Colonic mucosa (tissue), 4 donors: Measurements from ENCODE around the gene MKNK2. TPM values are rescaled to one million over a fixed set of nuclear protein-coding genes. Genes with fewer than 3 reads are reported as not detected.

Source experiments
- DNase-seq: peaks from one replicate; pipeline ENCODE4 v3.0.0-alpha.2; 2020
- H3K27ac ChIP-seq: fragments of 200-600 bp; one replicate; pipeline ENCODE4 v1.8.0; 2021
- H3K27me3 ChIP-seq: fragments of 200-600 bp; one replicate; pipeline ENCODE4 v1.8.0; 2021
- H3K36me3 ChIP-seq: fragments of 200-600 bp; one replicate; pipeline ENCODE4 v1.8.0; 2021
- H3K4me1 ChIP-seq: fragments of 200-600 bp; one replicate; pipeline ENCODE4 v1.8.0; 2021; ENCODE audit warnings: mild to moderate bottlenecking
- H3K4me3 ChIP-seq: fragments of 200-600 bp; one replicate; pipeline ENCODE4 v1.8.0; 2021
- H3K9ac ChIP-seq, 2 donors: one replicate each; pipeline ENCODE4 v1.7.0; 2013; ENCODE audit warnings: control low read depth in 2 of 2, low read depth in 2 of 2, low read length in 2 of 2
- H3K9me3 ChIP-seq: fragments of 200-600 bp; one replicate; pipeline ENCODE4 v1.8.0; 2021
- intact Hi-C: fragments of 100-400 bp; cut with DNase I; formaldehyde crosslinking; loops from one replicate; pipeline ENCODE4 v1.14.1; 2022
- total RNA-seq, 2 donors: library from RNA; stranded (reverse); fragmentation: NEBNext Ultra II Directional in 1 of 2; extraction: Animal tissue kit (Norgen Biotek cat#: 25700) in 1 of 2; gene quantifications; one replicate each; pipeline ENCODE4 v1.2.1, GENCODE V29; 2021
- TF ChIP-seq, protein P1 (sequence below): fragments of 200-600 bp; IDR thresholded peaks from one replicate; pipeline ENCODE4 v1.8.0; 2022; ENCODE audit warnings: antibody characterized with exemption, mild to moderate bottlenecking
- donor health status: healthy.
- donor health status: DM: no; HTN: no; CAD: no.
- donor health status: DM: no; HTN: no; CAD: no.

MKNK2 gene
- 100 to 1,000 TPM; 358 to 589 TPM for total RNA-seq

DNA sequence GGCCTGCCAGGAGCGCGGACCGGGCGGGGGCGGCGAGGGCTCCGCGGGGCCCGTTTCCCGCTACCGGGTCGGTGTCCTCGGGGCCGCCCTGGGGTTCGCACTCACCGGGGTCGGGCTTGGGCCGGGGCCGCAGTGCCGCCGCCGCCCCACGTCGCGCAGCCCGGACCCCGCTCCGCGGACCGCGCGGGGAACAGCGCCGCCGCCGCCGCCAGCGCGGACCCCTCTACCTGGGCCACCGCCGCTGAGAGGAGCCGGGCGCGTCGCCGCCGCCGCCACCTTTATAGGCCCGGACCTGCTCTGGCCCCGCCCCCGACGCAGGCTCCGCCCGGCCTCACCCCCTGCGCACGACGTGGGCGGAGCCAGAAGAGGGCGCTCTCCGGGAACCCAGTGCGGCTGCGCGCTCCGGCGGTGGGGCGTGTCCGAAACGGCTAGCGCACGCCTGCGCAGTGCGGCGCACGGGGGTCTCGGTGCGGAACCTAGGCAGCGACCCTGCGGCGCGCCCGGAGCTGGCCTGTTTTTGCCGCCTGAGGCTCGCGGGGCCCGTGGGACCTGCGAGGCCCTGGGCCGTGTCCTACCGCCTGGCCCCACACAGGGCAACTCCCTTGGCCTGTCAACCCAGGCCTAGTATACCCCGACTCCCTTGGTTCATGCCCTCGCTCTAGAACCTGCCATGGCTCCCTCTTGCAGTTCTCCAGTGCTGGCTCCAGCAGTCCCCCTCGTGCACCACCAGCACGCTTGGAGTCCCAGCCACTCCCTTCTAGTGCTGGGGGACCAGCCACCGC is at the start of gene MKNK2:
TSS of gene MKNK2 (minus strand) at position 254 of the 782 bp plus-strand sequence. CDS start 393 bp downstream, outside the sequence.
- H3K4me1 ChIP-seq, result peaks cover 34% of the 10 kb centered on the region
- H3K4me3 ChIP-seq, result peak within 1 kb of the TSS; percentile 89
- no peaks in the 10 kb centered on the region for H3K9me3 ChIP-seq
- H3K9ac ChIP-seq, result peak within 1 kb of the TSS; percentile 94 to 100
- intact Hi-C loops, result no loop called here
- TF ChIP-seq, protein P1, sequence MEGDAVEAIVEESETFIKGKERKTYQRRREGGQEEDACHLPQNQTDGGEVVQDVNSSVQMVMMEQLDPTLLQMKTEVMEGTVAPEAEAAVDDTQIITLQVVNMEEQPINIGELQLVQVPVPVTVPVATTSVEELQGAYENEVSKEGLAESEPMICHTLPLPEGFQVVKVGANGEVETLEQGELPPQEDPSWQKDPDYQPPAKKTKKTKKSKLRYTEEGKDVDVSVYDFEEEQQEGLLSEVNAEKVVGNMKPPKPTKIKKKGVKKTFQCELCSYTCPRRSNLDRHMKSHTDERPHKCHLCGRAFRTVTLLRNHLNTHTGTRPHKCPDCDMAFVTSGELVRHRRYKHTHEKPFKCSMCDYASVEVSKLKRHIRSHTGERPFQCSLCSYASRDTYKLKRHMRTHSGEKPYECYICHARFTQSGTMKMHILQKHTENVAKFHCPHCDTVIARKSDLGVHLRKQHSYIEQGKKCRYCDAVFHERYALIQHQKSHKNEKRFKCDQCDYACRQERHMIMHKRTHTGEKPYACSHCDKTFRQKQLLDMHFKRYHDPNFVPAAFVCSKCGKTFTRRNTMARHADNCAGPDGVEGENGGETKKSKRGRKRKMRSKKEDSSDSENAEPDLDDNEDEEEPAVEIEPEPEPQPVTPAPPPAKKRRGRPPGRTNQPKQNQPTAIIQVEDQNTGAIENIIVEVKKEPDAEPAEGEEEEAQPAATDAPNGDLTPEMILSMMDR, result peak; percentile 26
- DNase-seq, result peak; percentile 94
- no peaks in the 10 kb centered on the region for H3K27me3 ChIP-seq
- H3K36me3 ChIP-seq, result peaks cover 3% of the 10 kb centered on the region
- peak within 1 kb of the TSS; percentile 94 for H3K27ac ChIP-seq

DNA sequence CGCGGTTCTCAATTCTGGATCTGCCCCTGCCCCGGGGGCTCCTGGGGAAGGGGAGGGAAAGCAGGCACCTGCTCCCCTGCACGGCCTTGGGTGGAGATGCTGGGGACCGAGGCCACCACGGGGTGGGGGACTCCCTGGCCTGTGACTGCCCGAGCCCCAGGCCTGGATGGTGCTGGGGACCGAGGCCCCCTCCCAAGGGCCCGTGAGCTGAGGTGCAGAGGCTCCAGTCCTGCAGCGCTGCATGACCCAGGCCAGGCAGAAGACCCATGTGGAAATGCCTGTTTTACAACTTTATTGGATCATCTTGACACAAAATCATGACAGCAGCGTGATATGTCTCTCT is 49.6 kb upstream of the MKNK2 start:
- H3K9me3 ChIP-seq, result no peaks in the 10 kb centered on the region

DNA sequence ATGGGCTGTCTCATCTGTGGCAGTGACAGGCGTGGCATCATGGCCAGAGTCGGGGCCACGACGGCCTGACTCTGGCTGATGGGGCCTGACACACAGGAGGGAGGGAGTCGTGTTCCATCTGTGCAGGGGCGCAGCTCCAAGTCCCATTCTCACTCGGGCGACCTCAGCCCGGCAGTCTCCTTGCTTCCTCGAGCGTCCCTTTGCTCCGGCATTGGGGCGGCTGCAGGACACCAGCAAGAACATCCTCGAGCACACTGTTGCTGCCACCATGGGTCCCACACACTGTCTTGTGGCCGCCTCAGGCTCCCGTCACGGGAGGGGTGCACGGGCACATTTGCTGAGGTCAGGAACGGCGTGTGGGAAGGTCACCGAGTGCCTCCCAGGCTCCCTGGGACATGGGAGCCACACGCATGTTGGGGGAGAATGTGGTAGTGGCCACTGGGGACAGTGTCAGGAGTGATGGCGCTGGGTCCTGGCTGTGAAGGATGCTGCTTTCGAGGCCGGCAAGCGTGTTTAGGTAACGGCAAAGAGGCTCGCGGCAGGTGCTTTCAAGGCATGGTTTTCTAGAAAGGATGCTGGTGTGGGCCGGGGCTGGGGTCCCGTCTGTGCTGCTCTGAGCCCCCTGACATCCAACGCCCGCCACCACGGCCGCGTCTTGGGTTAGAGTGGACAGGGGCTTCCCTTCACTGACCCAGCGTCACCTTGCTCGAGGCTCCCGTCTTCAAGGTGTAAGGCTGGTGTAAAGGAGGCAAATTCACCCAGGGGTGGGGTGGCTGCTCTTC is 49.1 kb upstream of the MKNK2 start:
- Histone ChIP-seq H3K9me3 (no peaks in the 10 kb centered on the region), H3K9ac (no peak overlapping the region), H3K27ac (no peak overlapping the region), H3K4me1 (no peaks in the 10 kb centered on the region), H3K27me3 (no peaks in the 10 kb centered on the region), H3K4me3 (no peak overlapping the region), H3K36me3 (no peaks in the 10 kb centered on the region)
- TF ChIP-seq, protein P1, result no peak
- no peak for DNase-seq
- intact Hi-C loops, result loop anchor here (5.0 kb wide), 1 partner anchor 47 kb away; no protein-coding TSS in a partner anchor

More for the DNA sequence above, 49.6 kb upstream of the MKNK2 start:
- DNase-seq, result no peak
- TF ChIP-seq, protein P1, result no peak
- H3K9ac ChIP-seq, result no peak overlapping the region
- peaks cover 2% of the 10 kb centered on the region for H3K36me3 ChIP-seq
- intact Hi-C loops, result loop anchor here (5.0 kb wide), 1 partner anchor 47 kb away; no protein-coding TSS in a partner anchor
- no peak overlapping the region for H3K27ac ChIP-seq
- no peaks in the 10 kb centered on the region for H3K27me3 ChIP-seq
- no peak overlapping the region for H3K4me3 ChIP-seq
- H3K4me1 ChIP-seq, result no peaks in the 10 kb centered on the region

DNA sequence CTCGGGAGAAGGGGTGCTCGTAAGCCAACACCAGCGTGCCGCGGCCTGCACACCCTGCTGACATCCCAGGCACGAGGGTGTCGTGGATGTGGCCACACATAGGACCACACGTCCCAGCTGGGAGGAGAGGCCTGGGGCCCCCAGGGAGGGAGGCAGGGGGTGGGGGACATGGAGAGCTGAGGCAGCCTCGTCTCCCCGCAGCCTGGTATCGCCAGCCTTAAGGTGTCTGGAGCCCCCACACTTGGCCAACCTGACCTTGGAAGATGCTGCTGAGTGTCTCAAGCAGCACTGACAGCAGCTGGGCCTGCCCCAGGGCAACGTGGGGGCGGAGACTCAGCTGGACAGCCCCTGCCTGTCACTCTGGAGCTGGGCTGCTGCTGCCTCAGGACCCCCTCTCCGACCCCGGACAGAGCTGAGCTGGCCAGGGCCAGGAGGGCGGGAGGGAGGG is 48.0 kb upstream of the MKNK2 start:
- intact Hi-C loops, result no loop called here
- Histone ChIP-seq H3K36me3 (no peaks in the 10 kb centered on the region), H3K9me3 (no peaks in the 10 kb centered on the region), H3K27me3 (no peaks in the 10 kb centered on the region), H3K4me3 (no peak overlapping the region), H3K4me1 (no peaks in the 10 kb centered on the region), H3K27ac (no peak overlapping the region), H3K9ac (no peak overlapping the region)
- DNase-seq, result no peak
- TF ChIP-seq, protein P1, result no peak

DNA sequence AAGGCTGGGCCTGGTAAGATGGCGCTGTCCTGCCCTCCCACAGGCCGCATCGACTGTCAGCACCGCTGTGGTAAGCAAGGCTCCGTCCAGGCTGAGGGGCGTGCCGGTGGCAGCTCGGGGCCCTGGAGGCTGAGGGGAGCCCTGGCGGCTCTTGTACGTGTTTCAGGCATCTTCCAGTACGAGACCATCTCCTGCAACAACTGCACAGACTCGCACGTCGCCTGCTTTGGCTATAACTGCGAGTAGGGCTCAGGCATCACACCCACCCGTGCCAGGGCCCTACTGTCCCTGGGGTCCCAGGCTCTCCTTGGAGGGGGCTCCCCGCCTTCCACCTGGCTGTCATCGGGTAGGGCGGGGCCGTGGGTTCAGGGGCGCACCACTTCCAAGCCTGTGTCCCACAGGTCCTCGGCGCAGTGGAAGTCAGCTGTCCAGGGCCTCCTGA is 46.9 kb upstream of the MKNK2 start:
- TF ChIP-seq, protein P1, result no peak
- Histone ChIP-seq H3K27ac (no peak overlapping the region), H3K4me1 (peaks cover 2% of the 10 kb centered on the region), H3K9me3 (no peaks in the 10 kb centered on the region), H3K4me3 (no peak overlapping the region), H3K36me3 (no peaks in the 10 kb centered on the region), H3K27me3 (no peaks in the 10 kb centered on the region), H3K9ac (peak overlapping the region in 1 of 2 donors; percentile 12)
- DNase-seq, result no peak
- intact Hi-C loops, result no loop called here
